Loucy (cell line): ENCODE data around the gene ACVR2B.

Source experiments
- CTCF ChIP-seq: fragments of 200-600 bp; sonication (generic); conservative IDR thresholded peaks from 2 replicates; pipeline ENCODE4 v1.5.1; 2014; ENCODE audit warnings: mild to moderate bottlenecking, antibody characterized with exemption, low read length
- EZH2phosphoT487 ChIP-seq: fragments of 200-600 bp; IDR thresholded peaks from 2 replicates; pipeline ENCODE4 v1.6.1; 2018; ENCODE audit warnings: antibody characterized with exemption, mild to moderate bottlenecking, moderate library complexity, borderline replicate concordance

- no peak for TF ChIP-seq CTCF
- TF ChIP-seq EZH2phosphoT487, result no peak
These were observed 56.9 kb downstream of the ACVR2B start for GRCh38 chr3:38510631-38511030.
